Urothelium cell line (cell line): ENCODE results near the gene PRR20D.
"Not testable (repeated sequence)": the region's sequence is repeated elsewhere in the genome, so short reads cannot be mapped to it uniquely, and the experiment has no call there.

ENCODE experiments used
- DNase-seq: peaks from one replicate; pipeline ENCODE4 v3.0.0; 2011; ENCODE audit warnings: low spot score, mixed read lengths
- FAIRE-seq: peaks from 2 replicates; lab custom pipeline; 2011; peaks lifted over from hg19 to GRCh38; lab: Jason Lieb, UNC

PRR20D gene

GRCh38 chr13:57160332-57160731, at the start of gene PRR20D:
Gene PRR20D, plus strand, starts transcription at chr13:57160632. Its CDS starts 387 bp downstream, at chr13:57161019.
- FAIRE-seq, DNase-seq: not testable (repeated sequence)

- FAIRE-seq (no peak), DNase-seq (no peak)
Observed at GRCh38 chr13:57114945-57115344, 45.5 kb upstream of the PRR20D start.

DNA sequence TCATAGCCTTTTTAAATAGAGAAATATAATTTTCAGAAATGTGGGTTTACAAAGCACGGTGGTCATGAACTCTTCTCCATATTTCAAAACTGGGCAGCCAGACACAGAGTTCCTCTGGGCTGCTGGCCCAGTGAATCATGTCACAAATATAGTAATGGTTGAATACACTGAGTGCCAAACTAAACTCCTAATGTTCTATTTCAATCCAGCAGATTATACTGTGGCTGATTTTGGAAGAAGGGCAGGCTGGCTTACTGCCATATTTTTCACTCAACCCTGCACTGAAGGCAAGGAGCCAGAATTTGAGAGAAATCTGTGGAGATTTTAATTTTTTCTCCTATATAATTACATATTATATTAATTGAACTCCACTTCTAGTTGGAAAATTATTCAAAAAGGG, 36.8 kb upstream of the PRR20D start:
- FAIRE-seq (no peak), DNase-seq (no peak)

DNA sequence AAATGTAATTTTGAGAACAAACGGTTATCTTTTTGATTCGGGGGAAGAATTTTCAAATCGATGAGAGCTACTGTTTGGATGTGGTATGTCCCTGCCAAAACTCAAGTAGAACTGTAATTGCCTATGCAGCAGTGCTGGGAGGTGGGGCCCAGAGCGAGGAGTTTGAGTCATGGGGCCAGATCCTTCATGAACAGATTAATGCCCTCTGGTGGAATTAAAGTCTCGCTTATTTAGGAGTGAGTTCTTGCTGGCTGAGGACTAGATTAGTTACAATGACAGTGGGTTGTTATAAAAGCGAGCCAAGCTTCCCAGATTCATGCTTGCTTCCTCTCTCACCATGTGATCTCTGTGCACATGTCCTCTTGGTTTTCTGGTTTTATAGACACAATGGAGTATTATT, 31.5 kb upstream of the PRR20D start:
- no peak for DNase-seq
- FAIRE-seq: no peak

DNA sequence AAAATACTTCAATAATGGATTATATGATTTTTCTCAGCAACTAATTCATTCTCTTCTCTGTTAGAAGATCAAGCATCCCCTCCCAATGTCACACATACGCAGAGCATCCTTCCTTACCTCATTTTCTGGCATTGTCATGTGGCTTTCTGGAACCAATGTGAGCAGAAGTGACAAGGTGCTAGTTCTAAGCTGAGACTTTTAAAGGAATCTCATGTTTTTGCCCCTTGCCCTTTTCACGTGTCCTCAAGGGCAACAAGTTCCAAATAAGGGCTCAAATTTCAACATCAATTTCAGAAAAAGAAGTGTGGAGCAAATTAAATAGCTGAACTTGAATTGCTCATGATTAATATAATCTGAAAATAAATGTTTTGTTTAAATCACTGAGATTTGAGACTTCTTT, 24.3 kb upstream of the PRR20D start:
- FAIRE-seq: no peak
- DNase-seq: no peak

GRCh38 chr13:57137585-57137984, 22.8 kb upstream of the PRR20D start:
- DNase-seq (no peak), FAIRE-seq (no peak)

DNA sequence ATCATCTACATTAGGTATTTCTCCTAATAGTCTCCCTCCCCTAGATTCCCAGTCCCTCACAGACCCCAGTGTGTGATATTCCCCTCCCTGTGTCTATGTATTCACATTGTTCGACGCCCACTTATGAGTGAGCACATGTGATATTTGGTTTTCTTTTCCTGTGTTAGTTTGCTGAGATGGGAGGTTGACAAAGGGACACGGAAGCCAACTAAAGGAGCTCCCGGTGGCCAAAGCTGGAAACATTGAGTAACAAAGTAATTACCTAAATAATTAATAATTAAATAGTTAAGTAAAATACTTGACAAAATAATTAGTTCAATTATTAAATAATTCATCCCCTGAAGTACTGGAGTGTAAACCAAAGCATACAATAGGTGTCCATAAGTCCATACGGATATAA, 21.4 kb upstream of the PRR20D start:
- FAIRE-seq (no peak), DNase-seq (no peak)

- not testable (repeated sequence) for DNase-seq, FAIRE-seq
Observed at GRCh38 chr13:57139781-57140180, 20.7 kb upstream of the PRR20D start.

DNA sequence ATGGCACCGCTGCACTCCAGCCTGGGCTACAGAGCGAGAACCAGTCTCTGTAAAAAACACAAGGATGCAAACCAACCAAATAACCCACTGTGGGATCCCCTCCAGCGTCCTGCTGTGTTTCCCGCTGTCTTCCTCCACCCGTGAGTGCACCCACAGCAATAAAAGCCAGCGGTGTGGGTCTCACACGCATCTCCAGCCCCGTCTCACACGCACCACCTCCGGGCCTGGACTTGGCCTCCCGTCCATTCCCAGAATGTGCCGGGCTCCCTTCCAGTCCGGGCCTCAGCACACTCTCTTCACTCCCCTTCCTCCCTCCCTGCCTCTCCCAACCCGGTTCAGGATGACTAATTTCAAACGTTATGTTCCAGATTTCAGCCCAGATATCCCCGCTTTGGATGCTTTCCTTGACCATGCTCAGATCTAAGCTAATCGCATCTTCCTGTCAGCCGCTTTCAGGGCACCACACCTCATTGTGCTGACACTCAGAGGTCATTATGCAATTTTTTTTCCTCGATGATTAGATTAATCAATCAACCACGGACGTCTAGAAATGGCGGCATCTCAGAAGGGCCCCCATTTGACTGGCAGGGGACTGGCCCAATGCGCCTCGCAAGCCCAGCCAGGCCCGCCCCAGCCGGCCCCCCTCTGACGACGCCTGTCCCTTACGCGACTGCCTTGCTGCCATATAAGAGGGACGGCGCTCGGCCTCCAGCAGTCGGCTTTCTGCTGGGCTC, 20.0 kb upstream of the PRR20D start, which contains the start of gene PRR20A:
TSS of gene PRR20A (plus strand) at position 684 of the 734 bp plus-strand sequence. CDS start 387 bp downstream, outside the sequence.
- not testable (repeated sequence) for FAIRE-seq, DNase-seq

- DNase-seq, FAIRE-seq: not testable (repeated sequence)
Observed at GRCh38 chr13:57147188-57147587, 13.2 kb upstream of the PRR20D start, which contains the start of gene PRR20B. Gene PRR20B, plus strand, starts transcription at chr13:57147488. Its CDS starts 387 bp downstream, at chr13:57147875.

DNA sequence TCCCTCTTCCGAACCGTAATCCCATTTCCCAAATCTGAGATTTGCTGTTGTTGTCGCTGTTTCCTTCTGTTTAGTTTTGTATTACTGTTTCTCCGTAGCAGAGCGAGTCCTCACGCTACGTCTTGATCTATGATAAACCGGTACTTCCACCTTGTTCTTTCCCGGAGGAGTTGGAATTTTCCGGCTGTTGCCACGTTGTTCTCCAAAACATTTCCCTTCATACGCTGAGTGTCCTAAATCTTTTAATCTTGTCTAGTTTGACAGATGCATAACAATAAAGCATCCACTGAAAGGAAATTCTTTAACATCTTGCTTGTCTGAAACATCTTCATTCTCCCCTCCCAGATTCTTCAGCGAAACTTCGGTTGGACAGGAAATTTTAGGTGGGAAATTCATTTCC, 12.3 kb upstream of the PRR20D start:
- DNase-seq, FAIRE-seq: not testable (repeated sequence)

- not testable (repeated sequence) for FAIRE-seq, DNase-seq
Observed at GRCh38 chr13:57153761-57154160, 6.7 kb upstream of the PRR20D start, which contains the start of gene PRR20C. Gene PRR20C, plus strand, starts transcription at chr13:57154061. Its CDS starts 387 bp downstream, at chr13:57154448.

- FAIRE-seq, DNase-seq: not testable (repeated sequence)
Observed at GRCh38 chr13:57166897-57167296, 6.5 kb downstream of the PRR20D start, which contains the start of gene PRR20E. Gene PRR20E, plus strand, starts transcription at chr13:57167197. Its CDS starts 387 bp downstream, at chr13:57167584.

GRCh38 chr13:57191667-57192066, 31.2 kb downstream of the PRR20D start:
- no peak for FAIRE-seq
- no peak for DNase-seq

GRCh38 chr13:57212989-57213388, 52.6 kb downstream of the PRR20D start:
- DNase-seq (no peak), FAIRE-seq (no peak)
